HFFc6 (cell line): ENCODE data around the gene NAPB. TPM values are rescaled to one million over a fixed set of nuclear protein-coding genes. Genes with fewer than 3 reads are reported as not detected.

Experiments used
- DNase-seq: peaks from one replicate; pipeline ENCODE4 v3.0.0-alpha.2; 2018
- H3K27ac Mint-ChIP-seq: 2 replicates; pipeline ENCODE4 v1.8.0; 2020; ENCODE audit warnings: mild to moderate bottlenecking, mixed read lengths
- H3K27me3 Mint-ChIP-seq: 2 replicates; pipeline ENCODE4 v1.8.0; 2021; ENCODE audit warnings: mild to moderate bottlenecking, moderate library complexity, mixed read lengths; ENCODE audit not compliant: insufficient read depth
- H3K36me3 Mint-ChIP-seq: 2 replicates; pipeline ENCODE4 v1.8.0; 2021; ENCODE audit warnings: low read depth, mixed read lengths
- H3K4me1 Mint-ChIP-seq: 2 replicates; pipeline ENCODE4 v1.8.0; 2020; ENCODE audit warnings: low read depth, mixed read lengths
- H3K4me3 Mint-ChIP-seq: 2 replicates; pipeline ENCODE4 v1.8.0; 2020; ENCODE audit warnings: mild to moderate bottlenecking, moderate library complexity, mixed read lengths
- H3K9me3 Mint-ChIP-seq: 2 replicates; pipeline ENCODE4 v1.8.0; 2020; ENCODE audit warnings: mild to moderate bottlenecking, mixed read lengths
- total RNA-seq, 6 experiments: library from RNA; stranded (reverse); fragmentation: NEBNext Ultra II Directional; extraction: Animal tissue kit (Norgen Biotek cat#: 25700); gene quantifications; 2 replicates in 1 of 6; 3 replicates in 5 of 6; pipeline ENCODE4 v1.2.3, GENCODE V29; 2021
- TF ChIP-seq, protein P1 (sequence below): fragments of 200-600 bp; sonication (generic); IDR thresholded peaks from 2 replicates; pipeline ENCODE4 v1.5.0; 2021; ENCODE audit warnings: antibody characterized with exemption, mild to moderate bottlenecking

The NAPB gene
- total RNA-seq, 6 experiments from 2014 or later: 4.1 to 5.9 (median 5.0) TPM

DNA sequence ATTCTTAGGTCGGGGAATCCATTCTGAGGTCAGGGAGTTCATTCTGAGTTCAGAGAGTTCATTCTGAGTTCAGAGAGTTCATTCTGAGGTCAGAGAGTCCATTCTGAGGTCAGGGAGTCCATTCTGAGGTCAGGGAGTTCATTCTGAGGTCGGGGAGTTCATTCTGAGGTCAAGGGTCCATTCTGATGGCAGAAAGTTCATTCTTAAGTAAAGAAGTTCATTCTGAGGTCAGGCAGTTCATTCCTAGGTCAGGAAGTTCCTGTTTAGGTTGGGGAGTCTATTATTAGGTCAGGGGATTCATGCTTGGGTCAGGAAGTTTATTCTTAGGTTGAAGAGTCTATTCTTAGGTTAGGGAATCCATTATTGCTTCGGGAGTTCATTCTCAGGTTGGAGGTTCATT lies 87.2 kb downstream of the NAPB start:
- no peaks in the 10 kb centered on the region for H3K4me1 Mint-ChIP-seq
- H3K27ac Mint-ChIP-seq: no peak overlapping the region

DNA sequence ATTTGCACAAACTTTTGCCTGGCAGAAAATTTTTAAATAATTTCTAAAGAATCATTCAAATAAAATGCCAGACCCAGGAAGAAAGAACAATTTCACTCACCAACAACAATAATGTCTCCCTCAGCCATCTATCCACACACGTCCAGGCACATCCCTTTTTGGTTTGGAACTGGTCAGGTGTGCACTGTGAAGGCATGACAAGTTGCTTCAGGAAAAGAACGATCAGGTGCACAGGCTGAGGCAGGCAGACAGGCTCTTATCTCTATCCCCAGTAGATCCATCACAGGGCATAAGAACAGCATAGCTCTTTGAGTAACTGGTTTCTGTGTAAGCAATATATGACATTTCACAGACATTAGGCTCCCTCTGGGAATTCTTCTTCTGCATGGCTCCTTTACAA lies 88.8 kb downstream of the NAPB start:
- TF ChIP-seq, protein P1, sequence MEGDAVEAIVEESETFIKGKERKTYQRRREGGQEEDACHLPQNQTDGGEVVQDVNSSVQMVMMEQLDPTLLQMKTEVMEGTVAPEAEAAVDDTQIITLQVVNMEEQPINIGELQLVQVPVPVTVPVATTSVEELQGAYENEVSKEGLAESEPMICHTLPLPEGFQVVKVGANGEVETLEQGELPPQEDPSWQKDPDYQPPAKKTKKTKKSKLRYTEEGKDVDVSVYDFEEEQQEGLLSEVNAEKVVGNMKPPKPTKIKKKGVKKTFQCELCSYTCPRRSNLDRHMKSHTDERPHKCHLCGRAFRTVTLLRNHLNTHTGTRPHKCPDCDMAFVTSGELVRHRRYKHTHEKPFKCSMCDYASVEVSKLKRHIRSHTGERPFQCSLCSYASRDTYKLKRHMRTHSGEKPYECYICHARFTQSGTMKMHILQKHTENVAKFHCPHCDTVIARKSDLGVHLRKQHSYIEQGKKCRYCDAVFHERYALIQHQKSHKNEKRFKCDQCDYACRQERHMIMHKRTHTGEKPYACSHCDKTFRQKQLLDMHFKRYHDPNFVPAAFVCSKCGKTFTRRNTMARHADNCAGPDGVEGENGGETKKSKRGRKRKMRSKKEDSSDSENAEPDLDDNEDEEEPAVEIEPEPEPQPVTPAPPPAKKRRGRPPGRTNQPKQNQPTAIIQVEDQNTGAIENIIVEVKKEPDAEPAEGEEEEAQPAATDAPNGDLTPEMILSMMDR: no peak

More for the DNA sequence above, 87.2 kb downstream of the NAPB start:
- H3K36me3 Mint-ChIP-seq: no peaks in the 10 kb centered on the region
- H3K9me3 Mint-ChIP-seq: no peaks in the 10 kb centered on the region
- TF ChIP-seq, protein P1: no peak
- H3K27me3 Mint-ChIP-seq: peaks cover 10% of the 10 kb centered on the region
- no peak overlapping the region for H3K4me3 Mint-ChIP-seq
- no peak for DNase-seq

DNA sequence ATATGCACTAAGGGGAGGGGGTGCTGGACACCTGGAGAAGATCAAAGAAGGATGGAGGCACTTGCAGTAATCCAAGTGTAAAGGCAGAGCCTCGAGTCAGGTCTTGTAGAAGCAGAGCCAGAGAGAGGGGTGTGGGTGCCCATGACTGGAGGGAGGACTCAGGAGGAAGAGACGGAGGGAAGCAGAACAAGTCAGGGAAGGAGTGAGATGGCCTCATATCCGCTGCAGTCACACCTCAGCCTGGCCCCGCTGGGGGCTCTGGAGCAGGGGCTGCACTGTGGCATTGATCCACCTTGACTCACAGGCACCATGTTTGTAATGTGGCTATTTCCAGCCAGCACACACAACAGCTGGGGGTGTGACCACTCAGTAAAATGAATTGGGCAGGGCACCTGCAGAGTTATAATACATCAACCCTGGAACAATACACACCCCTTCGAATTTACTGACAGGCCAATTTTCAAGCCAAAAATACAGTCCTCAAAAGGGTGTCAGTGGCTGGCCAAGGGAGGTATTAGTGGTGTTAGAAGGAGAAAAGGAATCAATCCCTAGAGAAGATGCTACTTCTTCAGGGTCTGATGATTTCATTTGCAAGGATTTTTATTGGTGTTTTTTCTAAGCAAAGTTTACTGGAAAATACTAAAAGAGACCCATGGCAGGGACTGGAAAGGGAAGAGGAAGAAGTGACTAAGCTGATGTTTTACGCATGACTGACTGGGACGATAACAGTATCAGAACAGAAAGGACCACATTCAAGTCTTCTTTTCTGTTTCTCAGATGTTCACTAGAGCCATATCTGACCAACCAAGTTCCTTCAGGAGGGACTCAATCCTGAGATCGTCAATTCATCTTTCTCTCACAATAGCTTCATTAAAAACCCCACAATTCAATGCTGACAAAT lies 89.6 kb downstream of the NAPB start:
- Mint-ChIP-seq H3K4me3 (no peak overlapping the region), H3K9me3 (no peaks in the 10 kb centered on the region), H3K36me3 (no peaks in the 10 kb centered on the region), H3K4me1 (no peaks in the 10 kb centered on the region), H3K27ac (no peak overlapping the region), H3K27me3 (peaks cover 8% of the 10 kb centered on the region)
- no peak for DNase-seq
- TF ChIP-seq, protein P1: no peak

More for the DNA sequence above, 88.8 kb downstream of the NAPB start:
- no peak for DNase-seq
- Mint-ChIP-seq H3K4me1 (no peaks in the 10 kb centered on the region), H3K4me3 (no peak overlapping the region), H3K27me3 (peaks cover 8% of the 10 kb centered on the region), H3K27ac (no peak overlapping the region), H3K36me3 (no peaks in the 10 kb centered on the region), H3K9me3 (no peaks in the 10 kb centered on the region)

DNA sequence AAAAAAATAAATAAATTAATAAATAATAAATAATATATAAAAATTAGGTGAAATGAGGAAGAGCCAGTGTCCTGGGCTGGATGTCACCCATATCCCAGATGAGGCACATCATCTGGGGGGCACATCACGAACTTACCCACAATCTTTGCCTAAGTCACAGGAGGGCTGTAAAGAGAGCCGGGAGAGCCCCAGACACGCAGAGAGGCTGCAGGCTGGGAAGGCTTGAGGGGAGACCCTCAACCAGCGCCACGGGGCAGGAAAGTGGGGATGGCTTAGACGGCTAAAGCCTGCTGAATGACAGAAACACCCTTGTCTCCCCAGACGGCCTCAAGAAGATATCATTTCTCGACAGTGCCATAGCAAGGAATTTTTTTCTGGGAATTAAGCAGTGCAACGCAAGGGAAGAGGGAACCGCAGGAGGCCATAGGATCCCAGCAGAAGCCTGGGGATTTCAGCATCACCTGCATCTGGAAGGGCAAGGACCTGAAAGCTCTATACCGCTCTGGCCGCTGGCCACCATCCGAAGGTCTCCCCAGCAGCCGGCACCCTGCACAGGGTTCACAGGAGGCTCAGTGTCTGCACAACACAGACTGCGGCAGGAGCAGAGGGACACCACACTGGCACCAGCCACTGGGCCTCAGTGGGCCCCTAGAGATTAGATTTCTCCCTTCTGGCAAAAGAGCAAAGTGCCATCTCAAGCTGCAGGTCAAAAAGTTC lies 93.5 kb downstream of the NAPB start:
- no peak overlapping the region for H3K27ac Mint-ChIP-seq
- peaks cover 11% of the 10 kb centered on the region for H3K27me3 Mint-ChIP-seq
- TF ChIP-seq, protein P1: no peak
- H3K4me3 Mint-ChIP-seq: no peak overlapping the region
- no peaks in the 10 kb centered on the region for H3K4me1 Mint-ChIP-seq
- DNase-seq: no peak
- H3K36me3 Mint-ChIP-seq: no peaks in the 10 kb centered on the region
- no peaks in the 10 kb centered on the region for H3K9me3 Mint-ChIP-seq

DNA sequence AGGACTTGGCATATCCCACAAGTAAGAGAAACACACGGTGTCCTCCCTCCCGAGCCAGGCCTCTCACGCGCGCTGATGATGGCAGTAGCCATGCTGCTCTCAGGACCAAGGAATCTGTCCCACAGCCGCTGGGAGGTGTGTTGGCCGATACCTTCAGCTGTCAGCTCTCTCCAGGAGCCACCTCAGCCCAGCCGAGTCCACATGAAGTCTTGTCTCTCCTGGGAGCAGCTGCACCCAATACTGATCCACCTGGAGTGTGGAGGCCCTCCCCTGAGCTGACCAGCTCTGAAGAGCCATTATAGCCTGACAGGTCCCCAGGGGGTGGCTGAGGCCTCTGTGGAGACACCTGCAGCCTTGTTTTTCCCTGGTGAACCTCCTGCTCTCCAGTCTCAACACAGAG lies 94.5 kb downstream of the NAPB start:
- H3K4me1 Mint-ChIP-seq: no peaks in the 10 kb centered on the region
- H3K4me3 Mint-ChIP-seq: no peak overlapping the region
- no peak for DNase-seq
- no peak overlapping the region for H3K27ac Mint-ChIP-seq
- peaks cover 11% of the 10 kb centered on the region for H3K27me3 Mint-ChIP-seq
- H3K9me3 Mint-ChIP-seq: no peaks in the 10 kb centered on the region
- TF ChIP-seq, protein P1: no peak
- H3K36me3 Mint-ChIP-seq: no peaks in the 10 kb centered on the region
